NCI-H1694 treated with DMSO at 0.1 percent for 48 hours (cell line): Measurements from ENCODE around the gene ASPHD2.
"Not testable (repeated sequence)": the region's sequence is repeated elsewhere in the genome, so short reads cannot be mapped to it uniquely, and the experiment has no call there.

Source experiments
- DNase-seq: peaks from one replicate; lab custom pipeline; 2025; lab: John Stamatoyannopoulos, UW

The ASPHD2 gene

GRCh38 chr22:26416670-26417276 lies 12.3 kb upstream of the ASPHD2 start:
- DNase-seq: no peak

GRCh38 chr22:26417406-26417805 lies 11.7 kb upstream of the ASPHD2 start:
- no peak for DNase-seq

GRCh38 chr22:26418620-26419019 lies 10.4 kb upstream of the ASPHD2 start:
- no peak for DNase-seq

- no peak for DNase-seq
Measured at GRCh38 chr22:26426924-26427323, 2.1 kb upstream of the ASPHD2 start.

- DNase-seq: no peak
Measured at GRCh38 chr22:26429458-26430286, 612 bp downstream of the ASPHD2 start.

- DNase-seq: no peak
Measured at GRCh38 chr22:26430600-26430999, 1.5 kb downstream of the ASPHD2 start.

- DNase-seq: no peak
Measured at GRCh38 chr22:26431261-26431995, 2.4 kb downstream of the ASPHD2 start.

GRCh38 chr22:26432619-26433311 lies 3.7 kb downstream of the ASPHD2 start:
- no peak for DNase-seq

GRCh38 chr22:26433805-26434204 lies 4.7 kb downstream of the ASPHD2 start:
- no peak for DNase-seq

GRCh38 chr22:26435327-26436093 lies 6.5 kb downstream of the ASPHD2 start:
- DNase-seq: no peak

- DNase-seq: no peak
Measured at GRCh38 chr22:26436903-26437515, 7.9 kb downstream of the ASPHD2 start.

GRCh38 chr22:26437694-26438392 lies 8.8 kb downstream of the ASPHD2 start:
- DNase-seq: no peak

- not testable (repeated sequence) for DNase-seq
Measured at GRCh38 chr22:26438776-26439175, 9.7 kb downstream of the ASPHD2 start.

- DNase-seq: no peak
Measured at GRCh38 chr22:26439559-26439958, 10.5 kb downstream of the ASPHD2 start.

GRCh38 chr22:26442086-26442756 lies 13.2 kb downstream of the ASPHD2 start:
- DNase-seq: no peak

- DNase-seq: no peak
Measured at GRCh38 chr22:26443901-26444690, 15.0 kb downstream of the ASPHD2 start.

GRCh38 chr22:26444777-26445176 lies 15.7 kb downstream of the ASPHD2 start:
- DNase-seq: no peak

GRCh38 chr22:26445577-26446275 lies 16.7 kb downstream of the ASPHD2 start:
- DNase-seq: no peak
